SK-N-SH treated with all-trans-retinoic acid at 6 μM for 48 hours (cell line): Measurements from ENCODE around the gene NUDT4.

Experiments
- ATAC-seq: fragments of 200-7000 bp; cut with Tn5 transposase; 3 replicates; pipeline ENCODE4 v1.9.1; 2020; ENCODE audit warnings: mild to moderate bottlenecking, moderate library complexity
- BACH2 ChIP-seq: fragments of 250-450 bp; sonication (Bioruptor Pico); IDR thresholded peaks from 2 replicates; pipeline ENCODE4 v1.9.0; 2021; ENCODE audit warnings: mild to moderate bottlenecking, borderline replicate concordance
- CREB5 ChIP-seq: fragments of 250-450 bp; sonication (Bioruptor Pico); IDR thresholded peaks from 2 replicates; pipeline ENCODE4 v1.5.1; 2020; ENCODE audit warnings: low read depth, mild to moderate bottlenecking, moderate library complexity
- CSRNP3 ChIP-seq: fragments of 250-450 bp; sonication (Bioruptor Pico); IDR thresholded peaks from 2 replicates; pipeline ENCODE4 v1.5.1; 2021; ENCODE audit warnings: mild to moderate bottlenecking, moderate library complexity
- ESRRG ChIP-seq: fragments of 250-450 bp; sonication (Bioruptor Pico); IDR thresholded peaks from 2 replicates; pipeline ENCODE4 v1.6.1; 2021; ENCODE audit warnings: mild to moderate bottlenecking
- GLIS3 ChIP-seq: fragments of 250-450 bp; sonication (Bioruptor Pico); IDR thresholded peaks from 2 replicates; pipeline ENCODE4 v1.5.0; 2020; ENCODE audit warnings: mild to moderate bottlenecking, moderate library complexity
- ISL1 ChIP-seq: fragments of 250-450 bp; sonication (Bioruptor Pico); IDR thresholded peaks from 2 replicates; pipeline ENCODE4 v2.1.2; 2022; ENCODE audit warnings: mild to moderate bottlenecking, moderate library complexity
- OSR1 ChIP-seq: fragments of 250-450 bp; sonication (Bioruptor Pico); IDR thresholded peaks from 2 replicates; pipeline ENCODE4 v1.8.0; 2022; ENCODE audit warnings: moderate library complexity, mild to moderate bottlenecking, inconsistent platforms
- PATZ1 ChIP-seq: fragments of 250-450 bp; sonication (Bioruptor Pico); IDR thresholded peaks from 2 replicates; pipeline ENCODE4 v1.8.0; 2020; ENCODE audit warnings: mild to moderate bottlenecking, moderate library complexity, borderline replicate concordance
- POU6F1 ChIP-seq: fragments of 250-450 bp; sonication (Bioruptor Pico); IDR thresholded peaks from 2 replicates; pipeline ENCODE4 v1.8.0; 2021; ENCODE audit warnings: low read depth, mild to moderate bottlenecking, moderate library complexity, borderline replicate concordance
- PPARA ChIP-seq: fragments of 250-450 bp; sonication (Bioruptor Pico); IDR thresholded peaks from 2 replicates; pipeline ENCODE4 v1.5.0; 2020; ENCODE audit warnings: mild to moderate bottlenecking, borderline replicate concordance
- RARB ChIP-seq: fragments of 250-450 bp; sonication (Bioruptor Pico); IDR thresholded peaks from 2 replicates; pipeline ENCODE4 v1.8.0; 2021; ENCODE audit warnings: mild to moderate bottlenecking, moderate library complexity
- SNAI2 ChIP-seq: fragments of 250-450 bp; sonication (Bioruptor Pico); IDR thresholded peaks from 2 replicates; pipeline ENCODE4 v1.5.0; 2020; ENCODE audit warnings: mild to moderate bottlenecking, moderate library complexity
- TCF4 ChIP-seq: fragments of 250-450 bp; sonication (Bioruptor Pico); IDR thresholded peaks from 2 replicates; pipeline ENCODE4 v1.8.0; 2021; ENCODE audit warnings: mild to moderate bottlenecking, moderate library complexity, borderline replicate concordance
- TOX ChIP-seq: fragments of 250-450 bp; sonication (Bioruptor Pico); IDR thresholded peaks from 2 replicates; pipeline ENCODE4 v1.8.0; 2021; ENCODE audit warnings: mild to moderate bottlenecking, moderate library complexity, borderline replicate concordance
- TSHZ2 ChIP-seq: fragments of 250-450 bp; sonication (Bioruptor Pico); IDR thresholded peaks from 2 replicates; pipeline ENCODE4 v1.5.0; 2020; ENCODE audit warnings: mild to moderate bottlenecking, moderate library complexity
- ZC3H10 ChIP-seq: fragments of 250-450 bp; sonication (Bioruptor Pico); IDR thresholded peaks from 2 replicates; pipeline ENCODE4 v1.5.1; 2021; ENCODE audit warnings: mild to moderate bottlenecking, moderate library complexity
- ZFP3 ChIP-seq: fragments of 250-450 bp; sonication (Bioruptor Pico); IDR thresholded peaks from 2 replicates; pipeline ENCODE4 v1.5.0; 2020; ENCODE audit warnings: mild to moderate bottlenecking, moderate library complexity
- ZNF565 ChIP-seq: fragments of 450-650 bp; formaldehyde crosslinking; conservative IDR thresholded peaks from 2 replicates; pipeline ENCODE4 v1.5.0; 2020; ENCODE audit warnings: low read depth, mild to moderate bottlenecking, moderate library complexity
- ZNF70 ChIP-seq: fragments of 450-650 bp; formaldehyde crosslinking; IDR thresholded peaks from 2 replicates; pipeline ENCODE4 v1.5.0; 2020; ENCODE audit warnings: mild to moderate bottlenecking, moderate library complexity
- ZNF8 ChIP-seq: fragments of 450-650 bp; formaldehyde crosslinking; IDR thresholded peaks from 2 replicates; pipeline ENCODE4 v1.5.0; 2020; ENCODE audit warnings: mild to moderate bottlenecking, moderate library complexity

NUDT4 gene

GRCh38 chr12:93426412-93426805, 48.7 kb downstream of the NUDT4 start:
- ATAC-seq = no peak
- TF ChIP-seq SNAI2 (CRISPR knock-in tag) = no peak
- no peak for TF ChIP-seq CREB5 (CRISPR knock-in tag)
- TF ChIP-seq TSHZ2 (CRISPR knock-in tag) = no peak
- TF ChIP-seq TCF4 (CRISPR knock-in tag) = no peak
- TF ChIP-seq ZNF565 (CRISPR knock-in tag) = no peak
- TF ChIP-seq PATZ1 (CRISPR knock-in tag) = no peak
- no peak for TF ChIP-seq ISL1 (CRISPR knock-in tag)
- TF ChIP-seq GLIS3 (CRISPR knock-in tag) = no peak
- no peak for TF ChIP-seq RARB (CRISPR knock-in tag)
- TF ChIP-seq ZFP3 (CRISPR knock-in tag) = no peak
- TF ChIP-seq OSR1 = no peak
- no peak for TF ChIP-seq TOX
- TF ChIP-seq ZC3H10 = no peak
- no peak for TF ChIP-seq BACH2 (CRISPR knock-in tag)
- TF ChIP-seq POU6F1 (CRISPR knock-in tag) = no peak
- no peak for TF ChIP-seq PPARA (CRISPR knock-in tag)
- no peak for TF ChIP-seq ZNF70 (CRISPR knock-in tag)
- no peak for TF ChIP-seq ZNF8 (CRISPR knock-in tag)

- no peak for TF ChIP-seq ZNF8 (CRISPR knock-in tag)
- no peak for TF ChIP-seq CSRNP3 (CRISPR knock-in tag)
- TF ChIP-seq POU6F1 (CRISPR knock-in tag) = no peak
- TF ChIP-seq TOX = no peak
- no peak for TF ChIP-seq ESRRG (CRISPR knock-in tag)
- no peak for TF ChIP-seq GLIS3 (CRISPR knock-in tag)
- no peak for TF ChIP-seq ZFP3 (CRISPR knock-in tag)
- TF ChIP-seq PPARA (CRISPR knock-in tag) = no peak
- TF ChIP-seq RARB (CRISPR knock-in tag) = no peak
- no peak for TF ChIP-seq CREB5 (CRISPR knock-in tag)
- TF ChIP-seq PATZ1 (CRISPR knock-in tag) = no peak
- no peak for TF ChIP-seq OSR1
- no peak for TF ChIP-seq TCF4 (CRISPR knock-in tag)
- TF ChIP-seq TSHZ2 (CRISPR knock-in tag) = no peak
- ATAC-seq = peak; percentile 86
Observed at GRCh38 chr12:93427779-93428564, 50.2 kb downstream of the NUDT4 start.
